NT2/D1 (cell line): ENCODE results near the gene RIPOR2.

ENCODE experiments used
- DNase-seq: peaks from one replicate; pipeline ENCODE4 v3.0.0-alpha.2; 2011; ENCODE audit warnings: low read depth, low spot score
- H3K27me3 ChIP-seq: 2 replicates; pipeline ENCODE4 v1.6.0; 2011; ENCODE audit warnings: mild to moderate bottlenecking; ENCODE audit not compliant: insufficient read length, insufficient read depth
- H3K36me3 ChIP-seq: 2 replicates; pipeline ENCODE4 v1.6.1; 2011; ENCODE audit warnings: mild to moderate bottlenecking, low read length, mixed read lengths; ENCODE audit not compliant: insufficient read depth, insufficient read length
- H3K4me1 ChIP-seq: 2 replicates; pipeline ENCODE4 v1.5.1; 2011; ENCODE audit not compliant: insufficient read depth, insufficient read length
- H3K4me3 ChIP-seq: 2 replicates; pipeline ENCODE4 v1.5.1; 2011; ENCODE audit warnings: low read depth; ENCODE audit not compliant: insufficient read length
- H3K9ac ChIP-seq: 2 replicates; pipeline ENCODE4 v1.6.0; 2011; ENCODE audit warnings: low read depth; ENCODE audit not compliant: insufficient read length
- H3K9me3 ChIP-seq: 2 replicates; pipeline ENCODE4 v1.5.1; 2011; ENCODE audit warnings: mild to moderate bottlenecking, low read length; ENCODE audit not compliant: insufficient read depth
- SUZ12 ChIP-seq: IDR thresholded peaks from 2 replicates; pipeline ENCODE4 v1.6.1; 2011; ENCODE audit not compliant: insufficient read length, insufficient read depth; ENCODE audit errors: extremely low read depth
- YY1 ChIP-seq: IDR thresholded peaks from 2 replicates; pipeline ENCODE4 v1.6.1; 2011; ENCODE audit not compliant: insufficient read length, insufficient read depth
- ZNF274 ChIP-seq: IDR thresholded peaks from 2 replicates; pipeline ENCODE4 v1.6.1; 2011; ENCODE audit warnings: mild to moderate bottlenecking, low read depth, low read length

Gene RIPOR2

GRCh38 chr6:24974182-24975171 is 38.7 kb upstream of the RIPOR2 start:
- H3K4me1 ChIP-seq, result peaks cover 3% of the 10 kb centered on the region
- H3K4me3 ChIP-seq, result no peak overlapping the region
- no peaks in the 10 kb centered on the region for H3K9me3 ChIP-seq
- no peak for TF ChIP-seq ZNF274
- TF ChIP-seq YY1, result no peak
- no peak for TF ChIP-seq SUZ12
- DNase-seq, result no peak
- H3K36me3 ChIP-seq, result no peaks in the 10 kb centered on the region
- no peaks in the 10 kb centered on the region for H3K27me3 ChIP-seq
- H3K9ac ChIP-seq, result no peak overlapping the region

- Histone ChIP-seq H3K27me3 (no peaks in the 10 kb centered on the region), H3K36me3 (no peaks in the 10 kb centered on the region), H3K4me3 (no peak overlapping the region), H3K4me1 (peaks cover 3% of the 10 kb centered on the region), H3K9ac (no peak overlapping the region), H3K9me3 (no peaks in the 10 kb centered on the region)
- TF ChIP-seq YY1 (no peak), SUZ12 (no peak), ZNF274 (no peak)
- DNase-seq, result no peak
These were observed 36.7 kb upstream of the RIPOR2 start for GRCh38 chr6:24972311-24972958.

- Histone ChIP-seq H3K36me3 (no peaks in the 10 kb centered on the region), H3K9me3 (no peaks in the 10 kb centered on the region), H3K9ac (no peak overlapping the region), H3K27me3 (no peaks in the 10 kb centered on the region), H3K4me1 (peaks cover 3% of the 10 kb centered on the region), H3K4me3 (no peak overlapping the region)
- DNase-seq, result no peak
- no peak for TF ChIP-seq SUZ12
- TF ChIP-seq ZNF274, result no peak
- no peak for TF ChIP-seq YY1
These were observed 35.3 kb upstream of the RIPOR2 start for GRCh38 chr6:24971067-24971466.

DNA sequence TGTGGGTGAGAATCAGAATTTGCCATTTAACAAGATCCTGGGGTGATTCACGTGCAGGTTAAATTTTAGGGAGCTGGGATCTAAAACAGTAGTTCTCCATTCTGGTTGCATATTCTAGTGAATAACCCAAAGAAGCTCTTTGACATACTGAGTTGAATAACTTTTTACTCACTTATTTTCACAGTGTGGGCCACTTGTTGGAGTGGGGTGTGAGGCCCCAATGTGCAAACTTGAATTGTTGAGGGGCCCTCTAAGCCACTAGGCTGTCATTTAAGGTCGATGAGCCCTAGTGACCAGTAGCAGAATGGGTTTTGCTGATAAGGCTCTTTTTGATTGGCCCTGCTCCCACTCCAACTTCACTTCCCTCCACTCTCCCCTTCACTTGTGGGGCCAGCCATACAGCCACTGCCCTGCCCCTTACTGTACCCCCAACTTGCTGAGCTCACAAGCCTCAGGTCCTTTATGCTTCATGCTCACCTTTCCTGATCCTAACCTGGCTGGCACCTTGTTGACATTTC is 33.6 kb upstream of the RIPOR2 start:
- Histone ChIP-seq H3K4me3 (no peak overlapping the region), H3K36me3 (no peaks in the 10 kb centered on the region), H3K4me1 (peaks cover 3% of the 10 kb centered on the region), H3K9ac (no peak overlapping the region), H3K9me3 (no peaks in the 10 kb centered on the region), H3K27me3 (no peaks in the 10 kb centered on the region)
- TF ChIP-seq SUZ12 (no peak), YY1 (no peak), ZNF274 (no peak)
- DNase-seq, result no peak

- H3K9me3 ChIP-seq, result no peaks in the 10 kb centered on the region
- TF ChIP-seq ZNF274 (no peak), YY1 (no peak), SUZ12 (no peak)
- no peak overlapping the region for H3K9ac ChIP-seq
- H3K36me3 ChIP-seq, result no peaks in the 10 kb centered on the region
- H3K4me1 ChIP-seq, result peaks cover 3% of the 10 kb centered on the region
- no peaks in the 10 kb centered on the region for H3K27me3 ChIP-seq
- no peak overlapping the region for H3K4me3 ChIP-seq
- DNase-seq, result no peak
These were observed 33.0 kb upstream of the RIPOR2 start for GRCh38 chr6:24968783-24969182.

GRCh38 chr6:24967211-24967610 is 31.5 kb upstream of the RIPOR2 start:
- DNase-seq, result no peak
- Histone ChIP-seq H3K4me1 (peaks cover 3% of the 10 kb centered on the region), H3K9ac (no peak overlapping the region), H3K36me3 (no peaks in the 10 kb centered on the region), H3K9me3 (no peaks in the 10 kb centered on the region), H3K27me3 (no peaks in the 10 kb centered on the region), H3K4me3 (no peak overlapping the region)
- no peak for TF ChIP-seq YY1
- no peak for TF ChIP-seq SUZ12
- no peak for TF ChIP-seq ZNF274

GRCh38 chr6:24966381-24966780 is 30.6 kb upstream of the RIPOR2 start:
- DNase-seq, result no peak
- no peaks in the 10 kb centered on the region for H3K27me3 ChIP-seq

More at GRCh38 chr6:24966381-24966780, 30.6 kb upstream of the RIPOR2 start:
- Histone ChIP-seq H3K9ac (no peak overlapping the region), H3K9me3 (no peaks in the 10 kb centered on the region), H3K4me1 (peaks cover 3% of the 10 kb centered on the region), H3K36me3 (no peaks in the 10 kb centered on the region), H3K4me3 (no peak overlapping the region)
- no peak for TF ChIP-seq ZNF274
- no peak for TF ChIP-seq YY1
- TF ChIP-seq SUZ12, result no peak
